NOMO-1 treated with dmso at 0.1 percent for 144 hours (cell line): ENCODE measurements around the gene LGR6.
"Not testable (repeated sequence)": the region's sequence is repeated elsewhere in the genome, so short reads cannot be mapped to it uniquely, and the experiment has no call there.

Experiments used
- DNase-seq: peaks from one replicate; lab custom pipeline; 2025; ENCODE audit not compliant: unreplicated experiment; lab: John Stamatoyannopoulos, UW

Gene LGR6, protein sequence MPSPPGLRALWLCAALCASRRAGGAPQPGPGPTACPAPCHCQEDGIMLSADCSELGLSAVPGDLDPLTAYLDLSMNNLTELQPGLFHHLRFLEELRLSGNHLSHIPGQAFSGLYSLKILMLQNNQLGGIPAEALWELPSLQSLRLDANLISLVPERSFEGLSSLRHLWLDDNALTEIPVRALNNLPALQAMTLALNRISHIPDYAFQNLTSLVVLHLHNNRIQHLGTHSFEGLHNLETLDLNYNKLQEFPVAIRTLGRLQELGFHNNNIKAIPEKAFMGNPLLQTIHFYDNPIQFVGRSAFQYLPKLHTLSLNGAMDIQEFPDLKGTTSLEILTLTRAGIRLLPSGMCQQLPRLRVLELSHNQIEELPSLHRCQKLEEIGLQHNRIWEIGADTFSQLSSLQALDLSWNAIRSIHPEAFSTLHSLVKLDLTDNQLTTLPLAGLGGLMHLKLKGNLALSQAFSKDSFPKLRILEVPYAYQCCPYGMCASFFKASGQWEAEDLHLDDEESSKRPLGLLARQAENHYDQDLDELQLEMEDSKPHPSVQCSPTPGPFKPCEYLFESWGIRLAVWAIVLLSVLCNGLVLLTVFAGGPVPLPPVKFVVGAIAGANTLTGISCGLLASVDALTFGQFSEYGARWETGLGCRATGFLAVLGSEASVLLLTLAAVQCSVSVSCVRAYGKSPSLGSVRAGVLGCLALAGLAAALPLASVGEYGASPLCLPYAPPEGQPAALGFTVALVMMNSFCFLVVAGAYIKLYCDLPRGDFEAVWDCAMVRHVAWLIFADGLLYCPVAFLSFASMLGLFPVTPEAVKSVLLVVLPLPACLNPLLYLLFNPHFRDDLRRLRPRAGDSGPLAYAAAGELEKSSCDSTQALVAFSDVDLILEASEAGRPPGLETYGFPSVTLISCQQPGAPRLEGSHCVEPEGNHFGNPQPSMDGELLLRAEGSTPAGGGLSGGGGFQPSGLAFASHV

GRCh38 chr1:202193614-202194327 is at the start of gene LGR6:
Gene LGR6 (plus strand): TSS chr1:202193799. CDS start chr1:202193990, 191 bp downstream.
- no peak for DNase-seq

DNA sequence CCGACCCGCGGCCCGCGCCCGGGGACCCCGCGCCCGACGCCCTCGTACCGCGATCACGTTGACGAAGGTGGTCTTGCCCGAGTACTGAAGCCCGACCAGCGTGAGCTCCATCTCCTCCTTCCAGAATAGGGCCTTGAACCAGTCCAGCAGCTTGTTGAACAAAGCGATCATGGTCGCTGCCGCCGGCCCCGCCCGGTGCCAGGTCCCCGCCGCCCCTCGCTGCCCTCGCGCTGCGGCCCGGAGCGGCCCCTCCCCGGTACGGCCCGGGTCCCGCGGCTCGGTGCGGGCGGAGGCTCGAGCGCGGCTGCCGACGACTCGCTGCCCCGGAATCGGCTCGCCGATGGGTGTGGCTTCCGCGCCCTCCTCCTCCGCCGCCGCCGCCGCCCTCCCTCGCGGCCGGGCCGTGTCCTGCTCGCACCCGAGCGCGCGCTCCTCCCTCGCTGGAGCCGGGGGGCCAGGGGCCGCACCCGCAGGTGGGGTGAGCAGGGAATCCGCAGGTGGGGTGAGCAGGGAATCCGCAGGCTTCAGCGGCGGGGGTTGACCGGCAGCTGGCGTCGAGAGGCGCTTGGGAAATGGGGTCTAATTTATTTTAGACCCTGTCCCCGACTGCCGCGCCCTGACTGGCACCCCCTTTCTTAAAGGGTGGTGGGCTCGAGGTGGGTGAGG is 49.1 kb upstream of the LGR6 start, which contains the start of gene ARL8A:
ARL8A (minus strand) TSS at position 336 of the 666 bp plus-strand sequence; CDS start at position 171, 165 bp downstream.
- DNase-seq = no peak

DNA sequence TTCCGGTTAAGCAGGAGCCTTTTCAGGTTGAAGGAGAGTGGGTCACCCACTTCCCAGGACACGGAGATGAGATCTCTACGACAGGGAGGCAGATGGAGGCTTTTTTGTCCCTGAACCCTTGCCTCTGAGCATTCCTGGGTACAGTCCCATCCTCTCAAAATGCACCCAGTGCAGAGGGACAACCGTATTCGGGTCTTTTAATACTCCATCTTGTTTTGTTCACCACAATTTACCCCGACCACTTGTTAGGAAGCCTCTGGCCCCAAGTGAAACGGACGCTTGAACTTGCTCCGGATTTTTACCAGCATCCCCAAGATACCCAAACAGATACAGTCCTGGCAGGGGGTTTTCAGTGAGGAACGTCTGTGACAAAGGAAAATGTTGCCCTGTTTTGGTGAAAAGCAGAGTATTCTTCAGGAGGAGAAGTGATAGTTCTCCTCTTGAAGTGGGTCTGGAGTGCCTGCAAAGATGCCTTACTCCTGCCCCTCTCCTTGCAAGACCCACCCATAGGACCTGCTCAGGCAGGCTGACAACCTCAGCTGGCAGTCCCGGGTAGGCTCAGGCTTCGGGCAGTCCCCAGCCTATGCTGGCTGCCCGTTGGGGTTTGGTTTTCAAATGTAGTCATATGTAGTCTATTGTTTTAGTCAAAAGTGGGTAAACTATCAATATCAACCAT is 48.4 kb upstream of the LGR6 start:
- no peak for DNase-seq

DNA sequence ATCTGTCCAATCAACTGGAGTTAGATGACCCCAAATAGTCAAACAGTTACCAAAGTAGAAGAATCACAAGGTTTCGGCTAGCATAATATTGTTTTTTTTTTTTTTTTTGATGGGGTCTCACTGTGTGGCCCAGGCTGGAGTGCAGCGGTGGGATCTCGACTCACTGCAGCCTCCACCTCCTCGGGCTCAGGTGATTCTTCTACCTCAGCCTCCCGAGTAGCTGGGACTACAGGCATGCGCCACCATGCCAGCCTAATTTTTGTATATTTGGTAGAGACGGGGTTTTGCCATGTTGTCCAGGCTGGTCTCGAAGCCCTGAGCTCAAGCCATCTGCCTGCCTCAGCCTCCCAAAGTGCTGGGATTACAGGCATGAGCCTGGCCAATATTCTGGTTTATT is 47.9 kb upstream of the LGR6 start:
- not testable (repeated sequence) for DNase-seq

DNA sequence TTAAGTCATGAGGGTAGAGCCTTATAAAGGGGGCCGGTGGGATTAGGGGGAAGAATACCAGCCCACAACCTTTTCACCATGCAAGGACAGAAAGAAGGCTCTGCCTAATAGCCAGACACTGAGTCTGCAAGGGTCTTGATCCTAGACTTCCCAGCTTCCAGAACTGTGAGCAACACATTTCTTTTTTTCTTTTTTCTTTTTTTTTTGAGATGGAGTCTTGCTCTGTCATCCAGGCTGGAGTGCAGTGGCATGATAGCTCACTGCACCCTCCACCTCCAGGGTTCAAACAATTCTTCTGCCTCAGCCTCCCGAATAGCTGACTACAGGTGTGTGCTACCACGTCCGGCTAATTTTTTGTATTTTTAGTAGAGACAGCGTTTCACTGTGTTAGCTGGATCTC is 47.3 kb upstream of the LGR6 start:
- no peak for DNase-seq

DNA sequence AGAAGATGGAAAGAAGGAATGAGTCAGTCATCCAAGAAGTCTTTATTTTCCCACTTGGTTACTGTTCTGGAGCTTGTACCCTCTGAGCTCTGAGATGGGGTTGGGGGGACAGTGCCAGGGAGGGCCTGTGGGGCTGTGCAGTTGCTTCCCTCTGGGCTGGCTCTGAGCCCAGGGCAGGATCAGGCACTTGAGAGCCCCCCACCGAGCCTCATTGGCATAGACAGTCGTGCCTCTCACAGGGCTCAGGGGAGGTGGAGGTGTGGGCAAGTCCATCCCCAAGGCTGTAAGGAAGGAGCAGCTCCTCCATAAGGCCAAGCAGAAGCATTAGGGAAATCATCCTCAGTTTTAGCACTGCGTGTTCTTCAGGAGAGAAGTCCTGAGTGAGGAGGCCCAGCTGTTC is 46.6 kb upstream of the LGR6 start:
- no peak for DNase-seq

DNA sequence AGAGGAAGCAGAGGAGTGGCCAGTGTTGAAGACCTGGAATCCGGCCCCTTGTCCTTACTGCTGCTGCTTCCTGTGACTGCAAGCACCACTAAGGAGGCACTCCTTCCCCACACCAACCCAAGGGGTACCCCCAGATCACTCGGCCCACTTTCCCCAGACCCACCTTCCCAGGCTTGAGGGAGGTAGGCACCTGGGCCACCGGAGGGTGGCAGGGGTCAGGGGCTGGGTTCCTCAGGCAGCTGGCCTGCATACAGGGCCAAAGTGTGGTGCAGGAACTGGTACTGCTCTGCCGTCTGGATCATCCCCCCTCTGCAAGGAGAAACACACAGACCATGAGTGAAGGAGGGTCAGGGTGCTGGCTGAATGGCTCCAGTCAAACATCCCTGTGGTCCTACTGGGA is 45.2 kb upstream of the LGR6 start:
- DNase-seq = no peak

GRCh38 chr1:202149566-202149965 is 44.0 kb upstream of the LGR6 start:
- DNase-seq = no peak

DNA sequence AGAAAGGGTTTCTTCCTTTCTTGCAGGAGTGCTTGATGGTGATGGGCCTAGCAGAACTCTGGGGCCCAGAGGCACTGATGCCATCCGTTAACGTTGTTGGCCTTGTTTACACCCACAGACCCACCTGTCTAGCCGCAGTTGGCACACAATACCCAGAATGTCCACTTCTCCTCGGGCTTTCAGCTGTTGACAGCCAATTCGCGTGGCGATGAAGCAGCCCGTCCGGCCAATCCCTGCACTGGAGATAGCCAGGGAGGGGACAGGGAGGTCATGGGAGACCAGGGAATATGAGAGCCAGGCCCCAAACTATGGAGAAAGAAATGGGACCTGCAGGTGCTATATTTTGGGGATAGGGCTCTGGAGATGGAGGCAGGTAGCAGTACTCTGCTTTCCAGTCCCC is 43.4 kb upstream of the LGR6 start:
- no peak for DNase-seq

- DNase-seq = no peak
Observed at GRCh38 chr1:202150602-202151001, 43.0 kb upstream of the LGR6 start.

- DNase-seq = no peak
Observed at GRCh38 chr1:202151045-202151444, 42.6 kb upstream of the LGR6 start.

DNA sequence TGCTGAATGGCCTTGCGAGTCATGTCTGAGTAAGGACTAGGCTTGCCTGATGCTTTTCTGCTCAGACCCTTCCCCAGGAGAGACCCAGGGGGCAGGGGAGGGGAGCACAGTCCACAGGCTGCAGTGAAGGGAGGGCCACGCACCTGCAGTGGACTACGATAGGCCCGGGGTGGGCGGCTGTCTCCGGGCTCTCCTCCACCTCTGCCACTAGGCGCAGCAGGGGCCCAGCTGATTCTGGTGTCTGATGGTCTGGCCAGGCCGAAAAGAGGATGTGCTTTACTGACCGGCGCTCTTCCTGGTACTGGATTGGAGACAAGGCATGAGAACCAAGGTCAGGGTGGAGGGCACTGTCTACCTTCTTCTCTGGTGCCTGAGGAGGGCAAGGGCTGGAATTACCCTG is 41.2 kb upstream of the LGR6 start:
- DNase-seq = no peak

GRCh38 chr1:202153284-202153683 is 40.3 kb upstream of the LGR6 start:
- DNase-seq = no peak

- no peak for DNase-seq
Observed at GRCh38 chr1:202154148-202154765, 39.3 kb upstream of the LGR6 start.

- no peak for DNase-seq
Observed at GRCh38 chr1:202154766-202155477, 38.7 kb upstream of the LGR6 start.

- DNase-seq = no peak
Observed at GRCh38 chr1:202155478-202156021, 38.0 kb upstream of the LGR6 start.

DNA sequence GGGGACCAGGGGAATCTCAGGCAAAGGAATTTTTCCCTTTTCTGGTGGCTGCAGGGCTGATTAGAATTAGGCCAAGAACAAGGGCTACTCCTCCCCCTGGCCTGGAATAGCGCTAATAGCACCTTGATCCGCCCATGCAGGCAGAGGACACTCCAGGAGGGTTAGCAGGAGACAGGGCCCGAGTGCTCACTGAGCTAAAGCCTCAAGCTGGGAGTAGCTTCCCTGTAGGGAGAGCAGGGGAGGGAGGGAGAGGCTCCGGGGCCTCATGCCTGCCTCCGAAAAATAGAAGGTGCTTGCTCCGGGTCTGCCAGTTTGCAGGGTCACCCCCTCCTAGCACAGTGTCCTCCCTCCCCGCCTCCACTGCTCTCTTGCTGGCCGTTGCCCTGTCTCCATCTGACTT is 37.0 kb upstream of the LGR6 start:
- DNase-seq = no peak

GRCh38 chr1:202157945-202158344 is 35.7 kb upstream of the LGR6 start:
- no peak for DNase-seq
